ENCODE measurements around the gene KIRREL2. TPM values are rescaled to one million over a fixed set of nuclear protein-coding genes. Genes with fewer than 3 reads are reported as not detected.
A peak's percentile ranks its signal among the peaks of the same experiment; 100 is the strongest.

Gene KIRREL2
- total and polyA plus RNA-seq, 2 of the 8 experiments (the other 6 are each of a cell fraction or from before 2014, with no cell fraction given) = 2.4 to 4.6 TPM

GRCh38 chr19:35869327-35870123 is 12.8 kb downstream of the KIRREL2 start (continued):
- TF ChIP-seq, protein P1, sequence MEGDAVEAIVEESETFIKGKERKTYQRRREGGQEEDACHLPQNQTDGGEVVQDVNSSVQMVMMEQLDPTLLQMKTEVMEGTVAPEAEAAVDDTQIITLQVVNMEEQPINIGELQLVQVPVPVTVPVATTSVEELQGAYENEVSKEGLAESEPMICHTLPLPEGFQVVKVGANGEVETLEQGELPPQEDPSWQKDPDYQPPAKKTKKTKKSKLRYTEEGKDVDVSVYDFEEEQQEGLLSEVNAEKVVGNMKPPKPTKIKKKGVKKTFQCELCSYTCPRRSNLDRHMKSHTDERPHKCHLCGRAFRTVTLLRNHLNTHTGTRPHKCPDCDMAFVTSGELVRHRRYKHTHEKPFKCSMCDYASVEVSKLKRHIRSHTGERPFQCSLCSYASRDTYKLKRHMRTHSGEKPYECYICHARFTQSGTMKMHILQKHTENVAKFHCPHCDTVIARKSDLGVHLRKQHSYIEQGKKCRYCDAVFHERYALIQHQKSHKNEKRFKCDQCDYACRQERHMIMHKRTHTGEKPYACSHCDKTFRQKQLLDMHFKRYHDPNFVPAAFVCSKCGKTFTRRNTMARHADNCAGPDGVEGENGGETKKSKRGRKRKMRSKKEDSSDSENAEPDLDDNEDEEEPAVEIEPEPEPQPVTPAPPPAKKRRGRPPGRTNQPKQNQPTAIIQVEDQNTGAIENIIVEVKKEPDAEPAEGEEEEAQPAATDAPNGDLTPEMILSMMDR (IDR thresholded peaks at IDR 0.05; ENCODE audit: control extremely low read depth in 1 of 3, insufficient read depth in 1 of 3, low read depth in 1 of 3, low read length in 3 of 3) = 0 out of 4 replicates have a peak, but pooled peaks of 1 of the 3 experiments have one; percentile 4
- TF ChIP-seq YY1 (IDR thresholded peaks at IDR 0.05; ENCODE audit: low read depth, low read length) (0 out of 2 replicates have a peak, but pooled peaks have one; percentile 15), CEBPB (IDR thresholded peaks at IDR 0.05; ENCODE audit: low read depth, low read length) (0 out of 2 replicates have a peak, but pooled peaks have one; percentile 0), RBBP5 (IDR thresholded peaks at IDR 0.05; ENCODE audit: borderline replicate concordance, low read depth, low read length) (no peak; the same call in 1 of the 2 replicates), HDAC2 (IDR thresholded peaks at IDR 0.05; ENCODE audit: borderline replicate concordance in 1 of 2, low read depth in 2 of 2, low read length in 2 of 2) (0 out of 4 replicates have a peak, but pooled peaks of 1 of the 2 experiments have one; percentile 18), POU5F1 (IDR thresholded peaks at IDR 0.05; ENCODE audit: low read depth, low read length) (no peak), SRF (IDR thresholded peaks at IDR 0.05; ENCODE audit: low read depth, low read length) (no peak), CHD1 (IDR thresholded peaks at IDR 0.05; ENCODE audit: low read depth, low read length) (no peak), E2F6 (IDR thresholded peaks at IDR 0.05) (peak; percentile 81), CBX8 (IDR thresholded peaks at IDR 0.05; ENCODE audit: borderline replicate concordance, low read depth, low read length) (no peak), ASH2L (IDR thresholded peaks at IDR 0.05; ENCODE audit: low read length) (peak; percentile 51), SIN3A (conservative IDR thresholded peaks at IDR 0.05 in 1 of 2, IDR thresholded peaks at IDR 0.05 in 1 of 2; ENCODE audit: low read depth in 1 of 2, low read length in 2 of 2) (peak in 1 of 2 experiments; percentile 48; a peak in 1 of 4 replicates), SIX5 (IDR thresholded peaks at IDR 0.05; ENCODE audit: low read depth, low read length) (no peak), MAX (IDR thresholded peaks at IDR 0.05) (peak; percentile 90), KDM4A (IDR thresholded peaks at IDR 0.05; ENCODE audit: low read depth, low read length, severe bottlenecking) (peak; percentile 37), TCF12 (IDR thresholded peaks at IDR 0.05; ENCODE audit: low read depth, low read length) (no peak), TEAD4 (IDR thresholded peaks at IDR 0.05; ENCODE audit: low read depth, low read length) (no peak), ATF3 (IDR thresholded peaks at IDR 0.05; ENCODE audit: insufficient read depth, low read depth, low read length) (no peak), SP1 (IDR thresholded peaks at IDR 0.05; ENCODE audit: low read depth, low read length) (peak; percentile 45; the same call in 1 of the 2 replicates)

Data from H1 (cell line).